Measurements from ENCODE around the gene OPN1MW. TPM values are rescaled to one million over a fixed set of nuclear protein-coding genes. Genes with fewer than 3 reads are reported as not detected.
"Not testable (repeated sequence)": the region's sequence is repeated elsewhere in the genome, so short reads cannot be mapped to it uniquely, and the experiment has no call there.

Gene OPN1MW
- total and polyA plus RNA-seq, 2 of the 4 experiments (the other 2 are of a cell fraction): not detected

DNA sequence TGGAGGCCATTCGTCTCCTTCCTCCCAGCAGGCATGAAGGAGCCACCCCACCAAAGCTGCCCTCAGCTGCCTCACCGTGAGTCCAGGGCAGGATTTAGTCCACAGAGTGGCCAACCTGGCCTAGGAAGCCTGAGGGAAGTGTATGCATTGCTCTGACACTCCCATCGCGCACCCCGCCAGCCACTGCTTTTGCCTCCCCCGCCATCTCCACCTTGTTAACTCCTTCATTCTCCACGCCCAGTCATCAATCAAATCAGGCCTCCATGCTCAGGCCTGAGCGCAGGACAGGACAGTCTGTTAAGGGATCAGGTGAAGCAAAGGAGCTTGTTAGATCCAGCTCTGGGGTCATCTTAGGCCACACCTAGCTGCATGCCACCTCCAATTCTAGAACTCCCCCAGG, 10.4 kb downstream of the OPN1MW start:
- no CpG with 5 or more reads among the region's 8 CpGs for WGBS, 2 experiments (ENCODE audit: extremely low coverage in 2 of 2, insufficient read length in 1 of 2)
- H3K14ac ChIP-seq (replicated peaks; ENCODE audit: low read depth, low read length); H3K18ac ChIP-seq (ENCODE audit: low read depth, low read length); H3K4me2 ChIP-seq (ENCODE audit: low read depth, low read length); H3K9ac ChIP-seq (ENCODE audit: low read depth, low read length); H4K5ac ChIP-seq (ENCODE audit: low read depth, low read length); H2AK5ac ChIP-seq (ENCODE audit: low read depth, low read length); CTCF ChIA-PET; in situ Hi-C loops (cut with MboI; ENCODE audit: low sequenced_read_pairs); H2BK20ac ChIP-seq (ENCODE audit: low read depth, low read length); H3K56ac ChIP-seq (ENCODE audit: extremely low read depth, insufficient read depth, low read length); H3K4me1 ChIP-seq (ENCODE audit: control insufficient read depth, insufficient read depth, low read length); H2BK15ac ChIP-seq (ENCODE audit: low read depth, low read length); H4K8ac ChIP-seq (ENCODE audit: low read depth in 2 of 2, low read length in 2 of 2); H4K91ac ChIP-seq (ENCODE audit: insufficient read depth, low read depth, low read length); ATAC-seq (ENCODE audit: low read depth); H2AK9ac ChIP-seq (replicated peaks; ENCODE audit: low read depth, low read length, poor library complexity); H3K36me3 ChIP-seq (ENCODE audit: control insufficient read depth, insufficient read depth, low read length); BruUV-seq (replicated peaks); H2BK120ac ChIP-seq (ENCODE audit: low read depth, low read length); intact Hi-C loops (cut with micrococcal nuclease); H2AFZ ChIP-seq (replicated peaks; ENCODE audit: low read length, poor library complexity); DNase-seq; H3K27me3 ChIP-seq (ENCODE audit: control insufficient read depth, insufficient read depth, low read length); H3K9me1 ChIP-seq (ENCODE audit: insufficient read depth, low read length); POLR2A ChIA-PET (ENCODE audit: unreplicated experiment); H3K79me1 ChIP-seq (ENCODE audit: low read depth in 1 of 2, low read length in 2 of 2); H3K27ac ChIP-seq (ENCODE audit: insufficient read depth, low read length); H3K9me3 ChIP-seq (ENCODE audit: control insufficient read depth, insufficient read depth, low read length); H4K20me1 ChIP-seq (ENCODE audit: insufficient read depth, low read length); H2BK5ac ChIP-seq (ENCODE audit: low read depth, low read length, poor library complexity, severe bottlenecking); H3K4ac ChIP-seq (ENCODE audit: low read depth, low read length); H3K23ac ChIP-seq (ENCODE audit: low read depth, low read length); H3K4me3 ChIP-seq (ENCODE audit: insufficient read depth, low read depth, low read length); dilution Hi-C loops (cut with HindIII; ENCODE audit: low sequenced_read_pairs, unreplicated experiment): not testable (repeated sequence)

DNA sequence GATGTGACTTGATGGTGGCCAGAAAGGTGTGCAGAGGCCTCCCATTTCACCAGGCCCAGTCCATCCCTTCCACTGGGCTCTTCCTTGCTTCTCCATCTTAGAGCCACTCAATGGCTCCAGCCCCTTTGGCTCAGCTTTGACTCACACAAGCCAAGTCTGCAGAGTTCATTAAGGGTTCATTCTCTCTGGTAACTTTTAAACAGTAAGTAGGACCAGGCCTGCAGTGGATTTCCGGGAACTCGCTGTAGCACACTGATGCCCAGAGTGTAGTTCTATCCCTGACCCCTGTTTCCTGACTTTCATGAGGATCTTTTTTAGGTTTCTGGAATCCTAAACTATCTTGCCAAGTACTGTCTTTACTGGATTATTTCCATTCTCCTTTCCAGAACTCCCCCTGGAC, 11.9 kb downstream of the OPN1MW start:
- H2AFZ ChIP-seq (replicated peaks; ENCODE audit: low read length, poor library complexity); H4K5ac ChIP-seq (ENCODE audit: low read depth, low read length); H3K9me3 ChIP-seq (ENCODE audit: control insufficient read depth, insufficient read depth, low read length); H3K79me1 ChIP-seq (ENCODE audit: low read depth in 1 of 2, low read length in 2 of 2); H3K56ac ChIP-seq (ENCODE audit: extremely low read depth, insufficient read depth, low read length); H3K4me1 ChIP-seq (ENCODE audit: control insufficient read depth, insufficient read depth, low read length); BruUV-seq (replicated peaks); intact Hi-C loops (cut with micrococcal nuclease); dilution Hi-C loops (cut with HindIII; ENCODE audit: low sequenced_read_pairs, unreplicated experiment); H3K4me2 ChIP-seq (ENCODE audit: low read depth, low read length); H2AK9ac ChIP-seq (replicated peaks; ENCODE audit: low read depth, low read length, poor library complexity); H3K18ac ChIP-seq (ENCODE audit: low read depth, low read length); H3K14ac ChIP-seq (replicated peaks; ENCODE audit: low read depth, low read length); H2AK5ac ChIP-seq (ENCODE audit: low read depth, low read length); H2BK15ac ChIP-seq (ENCODE audit: low read depth, low read length); H2BK20ac ChIP-seq (ENCODE audit: low read depth, low read length); H3K36me3 ChIP-seq (ENCODE audit: control insufficient read depth, insufficient read depth, low read length); in situ Hi-C loops (cut with MboI; ENCODE audit: low sequenced_read_pairs); ATAC-seq (ENCODE audit: low read depth); H3K9ac ChIP-seq (ENCODE audit: low read depth, low read length); H4K8ac ChIP-seq (ENCODE audit: low read depth in 2 of 2, low read length in 2 of 2); H4K91ac ChIP-seq (ENCODE audit: insufficient read depth, low read depth, low read length); H3K4ac ChIP-seq (ENCODE audit: low read depth, low read length); DNase-seq; H4K20me1 ChIP-seq (ENCODE audit: insufficient read depth, low read length); H3K23ac ChIP-seq (ENCODE audit: low read depth, low read length); H3K27me3 ChIP-seq (ENCODE audit: control insufficient read depth, insufficient read depth, low read length); H3K27ac ChIP-seq (ENCODE audit: insufficient read depth, low read length); H3K4me3 ChIP-seq (ENCODE audit: insufficient read depth, low read depth, low read length); POLR2A ChIA-PET (ENCODE audit: unreplicated experiment); H2BK120ac ChIP-seq (ENCODE audit: low read depth, low read length); H3K9me1 ChIP-seq (ENCODE audit: insufficient read depth, low read length); H2BK5ac ChIP-seq (ENCODE audit: low read depth, low read length, poor library complexity, severe bottlenecking); CTCF ChIA-PET: not testable (repeated sequence)
- WGBS, 2 experiments (ENCODE audit: extremely low coverage in 2 of 2, insufficient read length in 1 of 2): no CpG with 5 or more reads among the region's 2 CpGs

Data from IMR-90 (cell line).